ENCODE data around the gene KRTAP4-12.

- TF ChIP-seq CTCF (conservative IDR thresholded peaks at IDR 0.05; ENCODE audit: low read depth, low read length): no peak
- no peak for TF ChIP-seq EZH2 (IDR thresholded peaks at IDR 0.05; ENCODE audit: borderline replicate concordance, low read depth, low read length, poor library complexity, severe bottlenecking)
These were observed 29.9 kb upstream of the KRTAP4-12 start for GRCh38 chr17:41153856-41154255.
